Measurements from ENCODE around the gene TCTN2.

The TCTN2 gene

DNA sequence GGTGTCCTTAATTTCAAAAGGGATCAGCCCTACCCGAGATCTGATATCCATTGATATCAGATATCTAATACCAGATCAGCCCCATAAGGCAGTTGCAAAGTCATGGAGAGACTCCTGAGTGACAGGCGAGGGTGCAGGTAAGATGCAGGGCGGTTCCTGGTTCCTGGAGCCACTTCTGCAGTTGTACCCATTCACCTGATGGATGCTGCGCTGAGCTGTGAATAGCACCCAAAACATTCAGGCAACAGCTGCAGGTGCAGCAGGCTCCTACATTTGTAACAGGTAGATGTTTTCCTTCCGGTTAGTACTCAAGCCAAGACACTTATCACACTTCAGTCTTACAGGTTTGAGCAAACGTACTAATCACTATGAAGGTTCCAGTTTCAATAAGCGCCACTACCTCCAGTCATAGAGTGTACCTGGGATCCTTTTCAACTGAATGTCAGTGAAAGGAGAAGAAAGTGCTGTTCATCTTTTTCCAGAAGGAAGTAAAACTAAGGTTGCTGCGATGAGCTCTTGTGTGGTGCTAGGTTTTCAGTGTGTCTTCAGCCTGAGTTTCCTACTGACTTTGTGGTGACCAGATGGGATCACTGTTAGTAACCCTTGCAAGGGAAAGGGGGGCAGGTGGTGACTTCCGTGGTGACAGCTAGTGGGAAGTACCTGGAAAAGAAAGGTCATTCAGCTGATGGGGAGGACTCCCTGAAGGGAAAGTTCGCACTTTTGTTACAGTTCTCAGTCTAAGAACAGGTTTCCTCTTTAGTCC lies 43.1 kb downstream of the TCTN2 start:
- Histone ChIP-seq H3K27me3 (ENCODE audit: control insufficient read depth in 5 of 5, insufficient read depth in 4 of 5, low read length in 5 of 5) (no peaks in the 10 kb centered on the region), H3K4me3 (ENCODE audit: low read depth in 1 of 5, low read length in 5 of 5) (peak overlapping the region in 2 of 5 donors; percentile 8 to 90), H3K9me3 (ENCODE audit: control insufficient read depth in 5 of 5, low read length in 5 of 5) (no peaks in the 10 kb centered on the region), H3K27ac (ENCODE audit: low read depth, low read length) (no peak overlapping the region), H3K9ac (ENCODE audit: low read length in 5 of 5) (peak overlapping the region in 3 of 5 donors; percentile 49 to 93 (median 90)), H3K4me1 (ENCODE audit: control insufficient read depth in 5 of 5, insufficient read depth in 5 of 5, low read length in 5 of 5) (peaks cover 7 to 27% (median 22%) of the 10 kb centered on the region in 5 donors), H3K36me3 (ENCODE audit: control insufficient read depth in 5 of 5, insufficient read depth in 5 of 5, low read length in 5 of 5) (peaks cover 0 to 2% (median 0%) of the 10 kb centered on the region in 5 donors)

DNA sequence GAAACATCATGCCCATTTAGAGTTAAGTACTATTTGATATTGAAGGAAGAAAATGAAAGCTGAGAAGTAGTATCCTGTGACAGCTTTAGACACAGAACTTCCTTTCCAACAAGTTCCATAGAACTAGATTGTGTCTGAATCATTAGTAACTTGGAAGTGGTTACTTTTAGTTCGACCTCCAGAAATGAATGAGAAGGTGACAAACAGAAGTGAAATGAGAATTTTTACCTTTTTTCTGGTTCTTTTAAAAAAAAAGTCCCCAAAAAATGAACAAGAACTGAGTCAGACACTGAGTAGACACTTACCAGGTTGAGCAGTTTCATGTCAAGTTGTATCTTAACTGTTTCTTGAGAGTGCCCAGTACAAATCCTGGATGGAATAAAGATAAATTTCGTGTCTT lies 44.3 kb downstream of the TCTN2 start:
- Histone ChIP-seq H3K9ac (ENCODE audit: low read length in 5 of 5) (no peak overlapping the region), H3K27me3 (ENCODE audit: control insufficient read depth in 5 of 5, insufficient read depth in 4 of 5, low read length in 5 of 5) (no peaks in the 10 kb centered on the region), H3K4me3 (ENCODE audit: low read depth in 1 of 5, low read length in 5 of 5) (no peak overlapping the region), H3K4me1 (ENCODE audit: control insufficient read depth in 5 of 5, insufficient read depth in 5 of 5, low read length in 5 of 5) (peaks cover 7 to 27% (median 22%) of the 10 kb centered on the region in 5 donors), H3K27ac (ENCODE audit: low read depth, low read length) (no peak overlapping the region), H3K36me3 (ENCODE audit: control insufficient read depth in 5 of 5, insufficient read depth in 5 of 5, low read length in 5 of 5) (peaks cover 0 to 7% (median 5%) of the 10 kb centered on the region in 5 donors), H3K9me3 (ENCODE audit: control insufficient read depth in 5 of 5, low read length in 5 of 5) (no peaks in the 10 kb centered on the region)

DNA sequence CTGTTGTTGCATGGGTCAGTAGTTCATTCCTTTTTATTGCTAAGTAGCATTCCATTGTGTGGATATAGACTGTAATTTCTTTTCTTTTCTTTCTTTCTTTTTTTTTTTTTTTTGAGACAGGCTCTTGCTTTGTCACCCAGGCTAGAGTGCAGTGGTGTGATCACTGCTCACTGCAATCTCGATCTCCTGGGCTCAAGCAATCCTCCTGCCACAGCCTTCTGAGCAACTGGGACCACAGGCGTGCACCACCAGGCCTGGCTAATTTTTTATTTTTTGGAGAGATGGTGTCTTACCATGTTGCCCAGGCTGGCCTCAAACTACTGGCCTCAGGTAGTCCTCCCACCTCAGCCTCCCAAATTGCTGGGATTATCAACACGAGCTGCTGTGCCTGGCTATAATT lies 46.4 kb downstream of the TCTN2 start:
- H3K4me3 ChIP-seq (ENCODE audit: low read depth in 1 of 5, low read length in 5 of 5), result no peak overlapping the region
- peaks cover 6 to 19% (median 19%) of the 10 kb centered on the region in 5 donors for H3K4me1 ChIP-seq (ENCODE audit: control insufficient read depth in 5 of 5, insufficient read depth in 5 of 5, low read length in 5 of 5)
- H3K27ac ChIP-seq (ENCODE audit: low read depth, low read length), result no peak overlapping the region
- no peaks in the 10 kb centered on the region for H3K27me3 ChIP-seq (ENCODE audit: control insufficient read depth in 5 of 5, insufficient read depth in 4 of 5, low read length in 5 of 5)
- peaks cover 0 to 26% (median 12%) of the 10 kb centered on the region in 5 donors for H3K36me3 ChIP-seq (ENCODE audit: control insufficient read depth in 5 of 5, insufficient read depth in 5 of 5, low read length in 5 of 5)
- no peak overlapping the region for H3K9ac ChIP-seq (ENCODE audit: low read length in 5 of 5)
- H3K9me3 ChIP-seq (ENCODE audit: control insufficient read depth in 5 of 5, low read length in 5 of 5), result no peaks in the 10 kb centered on the region

DNA sequence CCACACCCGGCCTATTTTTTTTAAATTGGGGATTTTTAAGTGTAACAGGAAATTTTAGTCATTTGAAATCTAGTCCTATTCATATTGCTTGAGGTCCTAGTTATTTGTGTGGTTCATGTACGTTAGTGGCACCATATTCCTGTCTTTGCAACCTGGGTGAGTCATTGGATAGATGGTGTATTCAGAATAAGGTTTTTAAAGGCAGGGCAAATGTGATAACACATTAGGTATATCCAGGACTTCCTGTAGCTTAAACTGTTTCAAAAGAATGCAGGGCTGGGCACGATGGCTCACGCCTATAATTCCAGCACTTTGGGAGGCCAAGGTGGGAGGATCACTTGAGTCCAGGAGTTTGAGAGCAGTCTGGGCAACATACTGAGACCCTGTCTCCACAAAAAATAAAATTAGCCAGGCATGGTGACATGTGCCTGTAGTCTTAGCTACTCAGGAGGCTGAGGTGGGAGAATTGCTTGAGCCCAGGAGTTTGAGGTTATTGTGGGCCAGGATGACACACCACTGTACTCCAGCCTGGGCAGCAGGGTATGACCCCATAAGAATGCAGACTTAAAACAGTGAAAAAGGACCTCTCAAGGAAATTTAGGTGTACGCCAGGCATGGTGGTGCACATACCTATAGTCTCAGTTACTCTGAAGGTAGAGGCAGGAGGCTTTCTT lies 49.4 kb downstream of the TCTN2 start:
- Histone ChIP-seq H3K9me3 (ENCODE audit: control insufficient read depth in 5 of 5, low read length in 5 of 5) (no peaks in the 10 kb centered on the region), H3K27ac (ENCODE audit: low read depth, low read length) (no peak overlapping the region), H3K4me1 (ENCODE audit: control insufficient read depth in 5 of 5, insufficient read depth in 5 of 5, low read length in 5 of 5) (no peaks in the 10 kb centered on the region), H3K4me3 (ENCODE audit: low read depth in 1 of 5, low read length in 5 of 5) (no peak overlapping the region), H3K27me3 (ENCODE audit: control insufficient read depth in 5 of 5, insufficient read depth in 4 of 5, low read length in 5 of 5) (no peaks in the 10 kb centered on the region), H3K36me3 (ENCODE audit: control insufficient read depth in 5 of 5, insufficient read depth in 5 of 5, low read length in 5 of 5) (peaks cover 3 to 35% (median 20%) of the 10 kb centered on the region in 5 donors), H3K9ac (ENCODE audit: low read length in 5 of 5) (no peak overlapping the region)

DNA sequence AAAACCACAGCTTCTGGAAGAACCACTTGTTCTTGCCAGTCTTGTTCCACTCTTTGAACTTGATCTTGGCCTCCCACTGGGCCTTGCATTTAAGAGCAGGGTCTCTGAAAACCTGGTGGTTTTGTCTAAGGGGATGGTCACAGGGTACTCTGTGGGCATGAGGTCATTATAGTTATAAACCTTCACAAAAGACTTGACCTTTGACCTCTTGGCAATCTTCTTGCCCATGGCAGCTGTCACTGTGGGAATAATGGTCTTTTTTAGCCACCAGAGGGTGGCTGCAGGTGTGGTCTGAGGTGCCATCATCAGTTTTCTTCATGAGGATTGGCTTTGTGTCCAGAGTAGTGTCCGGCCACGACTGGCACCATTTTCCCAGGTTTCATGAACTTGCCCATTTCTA lies 50.3 kb downstream of the TCTN2 start:
- Histone ChIP-seq H3K4me1 (ENCODE audit: control insufficient read depth in 5 of 5, insufficient read depth in 5 of 5, low read length in 5 of 5) (no peaks in the 10 kb centered on the region), H3K9ac (ENCODE audit: low read length in 5 of 5) (no peak overlapping the region), H3K27ac (ENCODE audit: low read depth, low read length) (no peak overlapping the region), H3K4me3 (ENCODE audit: low read depth in 1 of 5, low read length in 5 of 5) (no peak overlapping the region), H3K36me3 (ENCODE audit: control insufficient read depth in 5 of 5, insufficient read depth in 5 of 5, low read length in 5 of 5) (peaks cover 9 to 45% (median 25%) of the 10 kb centered on the region in 5 donors), H3K27me3 (ENCODE audit: control insufficient read depth in 5 of 5, insufficient read depth in 4 of 5, low read length in 5 of 5) (no peaks in the 10 kb centered on the region), H3K9me3 (ENCODE audit: control insufficient read depth in 5 of 5, low read length in 5 of 5) (no peaks in the 10 kb centered on the region)

DNA sequence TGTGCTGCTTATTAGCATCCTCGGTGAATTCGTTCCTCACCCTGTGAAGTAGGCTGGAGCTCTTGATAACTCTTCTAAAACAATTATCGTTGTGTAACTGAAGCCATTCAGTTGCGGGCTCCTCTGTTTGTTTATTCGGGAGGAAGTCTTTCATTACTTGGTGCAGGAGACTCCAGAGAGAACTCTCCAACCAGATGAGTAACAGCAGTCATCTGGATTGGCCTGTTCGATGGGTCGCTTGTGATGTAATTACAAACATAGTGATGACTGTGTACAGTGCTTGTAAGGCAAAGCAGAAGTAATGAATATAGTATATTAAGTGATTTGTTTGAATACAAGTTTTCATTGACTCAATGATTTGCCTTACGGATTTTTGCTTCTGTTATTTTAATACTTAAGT lies 52.1 kb downstream of the TCTN2 start:
- no peaks in the 10 kb centered on the region for H3K4me1 ChIP-seq (ENCODE audit: control insufficient read depth in 5 of 5, insufficient read depth in 5 of 5, low read length in 5 of 5)
- no peak overlapping the region for H3K27ac ChIP-seq (ENCODE audit: low read depth, low read length)
- no peak overlapping the region for H3K9ac ChIP-seq (ENCODE audit: low read length in 5 of 5)
- peaks cover 18 to 60% (median 39%) of the 10 kb centered on the region in 5 donors for H3K36me3 ChIP-seq (ENCODE audit: control insufficient read depth in 5 of 5, insufficient read depth in 5 of 5, low read length in 5 of 5)
- no peaks in the 10 kb centered on the region for H3K9me3 ChIP-seq (ENCODE audit: control insufficient read depth in 5 of 5, low read length in 5 of 5)
- H3K4me3 ChIP-seq (ENCODE audit: low read depth in 1 of 5, low read length in 5 of 5), result no peak overlapping the region
- no peaks in the 10 kb centered on the region for H3K27me3 ChIP-seq (ENCODE audit: control insufficient read depth in 5 of 5, insufficient read depth in 4 of 5, low read length in 5 of 5)

DNA sequence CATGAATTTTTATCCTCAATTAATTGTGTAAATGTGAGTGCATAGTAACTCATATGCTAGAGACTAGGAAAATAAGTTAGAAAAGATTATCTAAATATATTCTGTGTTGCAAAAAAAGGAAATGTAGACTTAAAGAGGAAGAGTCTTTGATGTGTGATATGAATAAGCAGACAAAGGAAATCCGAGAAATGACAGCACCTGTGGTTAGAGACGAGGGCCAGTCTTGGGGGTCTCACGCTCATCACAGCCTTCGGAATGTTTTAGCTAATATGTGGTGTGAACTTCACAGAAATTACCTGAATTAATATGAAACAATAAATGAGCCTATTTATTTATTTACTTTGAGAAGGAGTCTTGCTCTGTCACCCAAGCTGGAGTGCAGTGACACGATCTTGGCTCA lies 52.9 kb downstream of the TCTN2 start:
- peaks cover 19 to 67% (median 45%) of the 10 kb centered on the region in 5 donors for H3K36me3 ChIP-seq (ENCODE audit: control insufficient read depth in 5 of 5, insufficient read depth in 5 of 5, low read length in 5 of 5)
- no peak overlapping the region for H3K9ac ChIP-seq (ENCODE audit: low read length in 5 of 5)
- no peaks in the 10 kb centered on the region for H3K27me3 ChIP-seq (ENCODE audit: control insufficient read depth in 5 of 5, insufficient read depth in 4 of 5, low read length in 5 of 5)
- H3K4me3 ChIP-seq (ENCODE audit: low read depth in 1 of 5, low read length in 5 of 5), result no peak overlapping the region
- no peaks in the 10 kb centered on the region for H3K9me3 ChIP-seq (ENCODE audit: control insufficient read depth in 5 of 5, low read length in 5 of 5)
- H3K27ac ChIP-seq (ENCODE audit: low read depth, low read length), result no peak overlapping the region
- H3K4me1 ChIP-seq (ENCODE audit: control insufficient read depth in 5 of 5, insufficient read depth in 5 of 5, low read length in 5 of 5), result no peaks in the 10 kb centered on the region

DNA sequence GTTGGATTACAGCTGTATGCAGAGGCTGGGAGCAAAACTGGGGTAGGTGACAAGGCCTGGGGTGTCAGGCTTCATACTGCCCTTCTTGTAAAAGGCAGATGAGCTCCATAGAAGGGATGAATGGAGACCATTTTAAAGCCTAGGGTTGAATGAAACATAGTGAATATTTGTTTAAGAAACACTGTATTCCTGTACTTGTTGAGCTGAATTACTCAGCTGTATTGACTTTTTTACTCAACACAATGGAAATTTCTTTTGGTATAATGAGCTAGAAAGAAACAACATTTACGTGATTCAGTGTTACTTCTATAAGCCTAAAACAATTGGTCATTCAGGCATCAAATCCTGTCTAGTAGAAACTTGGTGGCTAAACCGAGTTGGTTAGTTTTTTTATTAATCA lies 55.3 kb downstream of the TCTN2 start:
- Histone ChIP-seq H3K9ac (ENCODE audit: low read length in 5 of 5) (no peak overlapping the region), H3K27me3 (ENCODE audit: control insufficient read depth in 5 of 5, insufficient read depth in 4 of 5, low read length in 5 of 5) (no peaks in the 10 kb centered on the region), H3K4me1 (ENCODE audit: control insufficient read depth in 5 of 5, insufficient read depth in 5 of 5, low read length in 5 of 5) (no peaks in the 10 kb centered on the region), H3K36me3 (ENCODE audit: control insufficient read depth in 5 of 5, insufficient read depth in 5 of 5, low read length in 5 of 5) (peaks cover 19 to 71% (median 51%) of the 10 kb centered on the region in 5 donors), H3K9me3 (ENCODE audit: control insufficient read depth in 5 of 5, low read length in 5 of 5) (no peaks in the 10 kb centered on the region), H3K27ac (ENCODE audit: low read depth, low read length) (no peak overlapping the region), H3K4me3 (ENCODE audit: low read depth in 1 of 5, low read length in 5 of 5) (no peak overlapping the region)

DNA sequence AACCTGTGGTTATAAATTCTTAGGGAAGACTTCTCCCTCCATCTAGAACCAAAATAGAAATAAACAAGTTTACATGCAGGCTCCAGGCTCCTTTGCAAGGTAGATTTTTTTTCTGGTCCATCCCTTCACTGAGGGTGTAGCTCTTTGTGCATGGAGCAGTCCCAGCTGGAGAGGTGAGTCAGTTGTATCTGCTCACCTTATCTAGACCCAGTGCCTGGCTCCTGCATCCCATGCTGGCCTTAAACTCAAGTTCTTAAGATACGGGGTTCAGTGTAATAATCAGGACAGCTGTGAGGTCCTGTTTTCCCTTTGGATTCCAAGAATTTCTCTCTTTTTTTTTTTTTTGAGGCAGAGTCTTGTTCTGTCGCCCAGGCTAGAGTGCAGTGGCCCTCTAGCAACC lies 56.0 kb downstream of the TCTN2 start:
- no peak overlapping the region for H3K4me3 ChIP-seq (ENCODE audit: low read depth in 1 of 5, low read length in 5 of 5)
- H3K9ac ChIP-seq (ENCODE audit: low read length in 5 of 5), result no peak overlapping the region
- no peaks in the 10 kb centered on the region for H3K9me3 ChIP-seq (ENCODE audit: control insufficient read depth in 5 of 5, low read length in 5 of 5)
- H3K27me3 ChIP-seq (ENCODE audit: control insufficient read depth in 5 of 5, insufficient read depth in 4 of 5, low read length in 5 of 5), result no peaks in the 10 kb centered on the region
- peaks cover 19 to 71% (median 52%) of the 10 kb centered on the region in 5 donors for H3K36me3 ChIP-seq (ENCODE audit: control insufficient read depth in 5 of 5, insufficient read depth in 5 of 5, low read length in 5 of 5)
- no peak overlapping the region for H3K27ac ChIP-seq (ENCODE audit: low read depth, low read length)
- H3K4me1 ChIP-seq (ENCODE audit: control insufficient read depth in 5 of 5, insufficient read depth in 5 of 5, low read length in 5 of 5), result no peaks in the 10 kb centered on the region

DNA sequence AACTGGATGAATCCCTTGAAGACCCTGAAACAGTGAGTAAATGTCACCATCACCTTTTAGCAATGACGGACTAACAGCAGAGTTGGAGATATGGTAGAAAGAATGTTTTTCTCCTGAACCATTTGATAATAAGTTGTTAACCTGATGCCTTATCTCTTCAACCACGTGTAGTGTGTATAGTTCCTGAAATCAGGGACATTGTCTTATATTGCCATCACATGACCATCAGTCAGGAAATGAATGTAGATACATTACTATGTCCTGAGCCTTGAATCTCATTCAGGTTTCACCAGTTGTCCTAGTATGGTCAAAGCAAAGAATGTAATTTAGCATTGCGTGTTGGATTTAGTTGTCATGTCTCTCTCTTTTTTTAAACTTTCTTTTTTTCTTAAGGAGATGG lies 57.0 kb downstream of the TCTN2 start:
- Histone ChIP-seq H3K4me1 (ENCODE audit: control insufficient read depth in 5 of 5, insufficient read depth in 5 of 5, low read length in 5 of 5) (no peaks in the 10 kb centered on the region), H3K9ac (ENCODE audit: low read length in 5 of 5) (no peak overlapping the region), H3K36me3 (ENCODE audit: control insufficient read depth in 5 of 5, insufficient read depth in 5 of 5, low read length in 5 of 5) (peaks cover 19 to 67% (median 53%) of the 10 kb centered on the region in 5 donors), H3K9me3 (ENCODE audit: control insufficient read depth in 5 of 5, low read length in 5 of 5) (no peaks in the 10 kb centered on the region), H3K27ac (ENCODE audit: low read depth, low read length) (no peak overlapping the region), H3K4me3 (ENCODE audit: low read depth in 1 of 5, low read length in 5 of 5) (no peak overlapping the region), H3K27me3 (ENCODE audit: control insufficient read depth in 5 of 5, insufficient read depth in 4 of 5, low read length in 5 of 5) (no peaks in the 10 kb centered on the region)

Data from subcutaneous abdominal adipose tissue (tissue), 5 donors.